ENCODE data around the gene PAQR5.

DNA sequence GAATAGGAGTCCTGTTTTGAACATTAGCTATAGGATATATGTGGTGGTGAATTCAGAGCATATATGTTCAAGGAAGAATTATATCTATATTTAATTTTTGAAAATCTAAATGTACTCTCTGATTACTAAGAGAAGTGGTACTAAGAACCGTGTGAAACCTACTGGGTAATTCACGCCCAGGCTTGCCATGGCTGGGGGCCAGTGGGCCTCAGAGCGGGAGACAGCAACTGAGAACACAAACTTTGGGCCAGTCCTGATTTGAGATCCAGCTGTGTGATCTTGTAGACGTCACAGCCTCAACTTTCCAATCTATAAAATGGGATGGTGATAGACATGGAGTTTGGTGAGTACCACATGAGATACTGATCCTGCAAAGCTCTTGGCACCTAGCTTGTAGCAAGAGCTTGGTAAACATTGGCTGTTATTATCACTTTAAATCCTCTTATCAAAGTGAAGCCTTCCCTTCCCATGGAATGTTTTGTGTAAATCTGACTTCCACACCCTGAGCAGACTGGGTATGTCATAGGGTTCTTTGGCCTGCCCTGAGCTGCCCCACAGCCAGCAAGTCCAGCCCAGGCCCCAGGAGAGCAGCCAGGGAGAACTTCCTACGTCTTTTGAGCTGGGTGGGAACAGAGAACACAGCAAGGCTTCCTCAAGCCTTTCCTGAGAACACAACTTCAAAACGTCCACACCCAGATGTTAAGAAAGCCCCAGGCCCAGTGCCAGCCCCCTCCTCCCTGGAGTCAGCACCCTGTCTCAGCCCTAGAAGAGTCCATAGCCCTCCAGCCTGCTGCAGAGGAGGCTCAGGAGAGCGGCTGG is 8.2 kb upstream of the PAQR5 start:
- TF ChIP-seq, protein P1, sequence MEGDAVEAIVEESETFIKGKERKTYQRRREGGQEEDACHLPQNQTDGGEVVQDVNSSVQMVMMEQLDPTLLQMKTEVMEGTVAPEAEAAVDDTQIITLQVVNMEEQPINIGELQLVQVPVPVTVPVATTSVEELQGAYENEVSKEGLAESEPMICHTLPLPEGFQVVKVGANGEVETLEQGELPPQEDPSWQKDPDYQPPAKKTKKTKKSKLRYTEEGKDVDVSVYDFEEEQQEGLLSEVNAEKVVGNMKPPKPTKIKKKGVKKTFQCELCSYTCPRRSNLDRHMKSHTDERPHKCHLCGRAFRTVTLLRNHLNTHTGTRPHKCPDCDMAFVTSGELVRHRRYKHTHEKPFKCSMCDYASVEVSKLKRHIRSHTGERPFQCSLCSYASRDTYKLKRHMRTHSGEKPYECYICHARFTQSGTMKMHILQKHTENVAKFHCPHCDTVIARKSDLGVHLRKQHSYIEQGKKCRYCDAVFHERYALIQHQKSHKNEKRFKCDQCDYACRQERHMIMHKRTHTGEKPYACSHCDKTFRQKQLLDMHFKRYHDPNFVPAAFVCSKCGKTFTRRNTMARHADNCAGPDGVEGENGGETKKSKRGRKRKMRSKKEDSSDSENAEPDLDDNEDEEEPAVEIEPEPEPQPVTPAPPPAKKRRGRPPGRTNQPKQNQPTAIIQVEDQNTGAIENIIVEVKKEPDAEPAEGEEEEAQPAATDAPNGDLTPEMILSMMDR (IDR thresholded peaks at IDR 0.05; ENCODE audit: low read depth, low read length) = no peak
- TF ChIP-seq, protein P2, sequence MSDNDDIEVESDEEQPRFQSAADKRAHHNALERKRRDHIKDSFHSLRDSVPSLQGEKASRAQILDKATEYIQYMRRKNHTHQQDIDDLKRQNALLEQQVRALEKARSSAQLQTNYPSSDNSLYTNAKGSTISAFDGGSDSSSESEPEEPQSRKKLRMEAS (IDR thresholded peaks at IDR 0.05; ENCODE audit: low read depth, low read length) = no peak
- TF ChIP-seq POLR2A (IDR thresholded peaks at IDR 0.05; ENCODE audit: extremely low read depth, insufficient read length) (no peak), MYC (IDR thresholded peaks at IDR 0.05; ENCODE audit: low read depth, low read length) (no peak)

Data from NB4 (cell line).